GM12892 (cell line): ENCODE results near the gene TMEM147.

Source experiments
- POLR2A ChIP-seq: IDR thresholded peaks from 2 replicates; pipeline ENCODE4 v1.6.1; 2011; ENCODE audit warnings: low read depth, low read length, control low read depth
- POLR2AphosphoS5 ChIP-seq: IDR thresholded peaks from 2 replicates; pipeline ENCODE4 v1.6.1; 2011; ENCODE audit warnings: low read depth, low read length, control low read depth

DNA sequence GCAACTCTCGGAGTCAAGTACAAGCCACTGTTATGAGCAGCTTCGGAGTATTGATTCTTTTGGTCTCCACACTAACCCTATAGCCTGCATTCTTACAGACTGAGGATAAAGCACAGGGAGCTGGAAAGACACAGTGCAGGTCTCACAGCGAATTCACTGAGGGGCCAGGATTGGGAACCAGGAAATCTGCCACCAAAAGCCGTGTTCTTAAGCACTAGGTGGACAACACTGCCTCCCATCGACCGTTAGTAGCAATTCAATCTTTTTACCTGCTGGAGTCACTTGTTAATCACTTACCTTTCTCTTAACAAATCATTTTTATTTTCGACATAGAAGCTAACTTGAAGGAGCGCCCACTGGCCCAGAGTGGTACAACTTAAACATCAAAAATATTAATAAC, 46.8 kb downstream of the TMEM147 start:
- TF ChIP-seq POLR2A (no peak), POLR2AphosphoS5 (no peak)
